ENCODE measurements around the gene DIS3L2.

- no peak for TF ChIP-seq TCF7 (CRISPR knock-in tag; IDR thresholded peaks at IDR 0.05; ENCODE audit: low read depth)
- no peak for TF ChIP-seq ETV6 (CRISPR knock-in tag; IDR thresholded peaks at IDR 0.05)
- TF ChIP-seq ZNF425 (CRISPR knock-in tag; conservative IDR thresholded peaks at IDR 0.05), result no peak
- TF ChIP-seq CTCF (IDR thresholded peaks at IDR 0.05), result no peak
- TF ChIP-seq, protein P1, sequence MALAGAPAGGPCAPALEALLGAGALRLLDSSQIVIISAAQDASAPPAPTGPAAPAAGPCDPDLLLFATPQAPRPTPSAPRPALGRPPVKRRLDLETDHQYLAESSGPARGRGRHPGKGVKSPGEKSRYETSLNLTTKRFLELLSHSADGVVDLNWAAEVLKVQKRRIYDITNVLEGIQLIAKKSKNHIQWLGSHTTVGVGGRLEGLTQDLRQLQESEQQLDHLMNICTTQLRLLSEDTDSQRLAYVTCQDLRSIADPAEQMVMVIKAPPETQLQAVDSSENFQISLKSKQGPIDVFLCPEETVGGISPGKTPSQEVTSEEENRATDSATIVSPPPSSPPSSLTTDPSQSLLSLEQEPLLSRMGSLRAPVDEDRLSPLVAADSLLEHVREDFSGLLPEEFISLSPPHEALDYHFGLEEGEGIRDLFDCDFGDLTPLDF (CRISPR knock-in tag; IDR thresholded peaks at IDR 0.05), result no peak
- TF ChIP-seq, protein P2, sequence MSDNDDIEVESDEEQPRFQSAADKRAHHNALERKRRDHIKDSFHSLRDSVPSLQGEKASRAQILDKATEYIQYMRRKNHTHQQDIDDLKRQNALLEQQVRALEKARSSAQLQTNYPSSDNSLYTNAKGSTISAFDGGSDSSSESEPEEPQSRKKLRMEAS (CRISPR knock-in tag; IDR thresholded peaks at IDR 0.05), result no peak
- no peak for TF ChIP-seq ZNF416 (CRISPR knock-in tag; IDR thresholded peaks at IDR 0.05)
- no peak for TF ChIP-seq ZBTB21 (CRISPR knock-in tag; IDR thresholded peaks at IDR 0.05; ENCODE audit: borderline replicate concordance)
Measured at GRCh38 chr2:232113821-232114220, 152.3 kb downstream of the DIS3L2 start.

Data from WTC11 (cell line).